ENCODE results near the gene GCLC.

The GCLC gene

GRCh38 chr6:53543359-53544216, 1.3 kb downstream of the GCLC start:
- Mint-ChIP-seq H3K9me3 (peaks cover under 1% of the 10 kb centered on the region), H3K4me1 (ENCODE audit: low read depth) (peaks cover 72% of the 10 kb centered on the region), H3K4me3 (peak overlapping the region; percentile 85), H3K27ac (peak overlapping the region; percentile 90), H3K36me3 (ENCODE audit: low read depth) (peaks cover 17% of the 10 kb centered on the region), H3K27me3 (no peaks in the 10 kb centered on the region)
- no peak for DNase-seq

- no peak overlapping the region for H3K27ac Mint-ChIP-seq
- H3K36me3 Mint-ChIP-seq (ENCODE audit: low read depth) = peaks cover 17% of the 10 kb centered on the region
- peaks cover 61% of the 10 kb centered on the region for H3K4me1 Mint-ChIP-seq (ENCODE audit: low read depth)
- no peak for DNase-seq
- H3K9me3 Mint-ChIP-seq = no peaks in the 10 kb centered on the region
- peak overlapping the region; percentile 9 for H3K4me3 Mint-ChIP-seq
- no peaks in the 10 kb centered on the region for H3K27me3 Mint-ChIP-seq
Measured at GRCh38 chr6:53541900-53542299, 3.0 kb downstream of the GCLC start.

- Mint-ChIP-seq H3K27ac (no peak overlapping the region), H3K36me3 (ENCODE audit: low read depth) (peaks cover 19% of the 10 kb centered on the region), H3K9me3 (no peaks in the 10 kb centered on the region), H3K4me1 (ENCODE audit: low read depth) (peaks cover 55% of the 10 kb centered on the region), H3K4me3 (no peak overlapping the region), H3K27me3 (no peaks in the 10 kb centered on the region)
- no peak for DNase-seq
Measured at GRCh38 chr6:53540129-53540692, 4.7 kb downstream of the GCLC start.

GRCh38 chr6:53539561-53539960, 5.3 kb downstream of the GCLC start:
- H3K4me1 Mint-ChIP-seq (ENCODE audit: low read depth) = peaks cover 52% of the 10 kb centered on the region
- no peak overlapping the region for H3K27ac Mint-ChIP-seq

GRCh38 chr6:53536561-53536960, 8.3 kb downstream of the GCLC start:
- Mint-ChIP-seq H3K36me3 (ENCODE audit: low read depth) (peaks cover 11% of the 10 kb centered on the region), H3K27ac (no peak overlapping the region), H3K4me3 (no peak overlapping the region), H3K9me3 (no peaks in the 10 kb centered on the region), H3K4me1 (ENCODE audit: low read depth) (peaks cover 47% of the 10 kb centered on the region), H3K27me3 (no peaks in the 10 kb centered on the region)
- no peak for DNase-seq

More at GRCh38 chr6:53539561-53539960, 5.3 kb downstream of the GCLC start:
- no peak for DNase-seq
- Mint-ChIP-seq H3K36me3 (ENCODE audit: low read depth) (peaks cover 19% of the 10 kb centered on the region), H3K9me3 (no peaks in the 10 kb centered on the region), H3K4me3 (no peak overlapping the region), H3K27me3 (no peaks in the 10 kb centered on the region)

- H3K4me3 Mint-ChIP-seq = no peak overlapping the region
- H3K27me3 Mint-ChIP-seq = no peaks in the 10 kb centered on the region
- H3K4me1 Mint-ChIP-seq (ENCODE audit: low read depth) = peaks cover 46% of the 10 kb centered on the region
- no peaks in the 10 kb centered on the region for H3K9me3 Mint-ChIP-seq
- peaks cover 5% of the 10 kb centered on the region for H3K36me3 Mint-ChIP-seq (ENCODE audit: low read depth)
- no peak for DNase-seq
- H3K27ac Mint-ChIP-seq = peak overlapping the region; percentile 16
Measured at GRCh38 chr6:53532942-53533341, 12.0 kb downstream of the GCLC start.

GRCh38 chr6:53532061-53532797, 12.7 kb downstream of the GCLC start:
- Mint-ChIP-seq H3K36me3 (ENCODE audit: low read depth) (peaks cover 5% of the 10 kb centered on the region), H3K27me3 (no peaks in the 10 kb centered on the region), H3K4me3 (no peak overlapping the region), H3K9me3 (no peaks in the 10 kb centered on the region), H3K27ac (peak overlapping the region; percentile 55), H3K4me1 (ENCODE audit: low read depth) (peaks cover 47% of the 10 kb centered on the region)
- DNase-seq = no peak

GRCh38 chr6:53530780-53531386, 14.0 kb downstream of the GCLC start:
- H3K27me3 Mint-ChIP-seq = no peaks in the 10 kb centered on the region
- H3K4me1 Mint-ChIP-seq (ENCODE audit: low read depth) = peaks cover 38% of the 10 kb centered on the region

GRCh38 chr6:53530346-53530745, 14.6 kb downstream of the GCLC start:
- peaks cover 3% of the 10 kb centered on the region for H3K36me3 Mint-ChIP-seq (ENCODE audit: low read depth)
- H3K4me3 Mint-ChIP-seq = no peak overlapping the region
- H3K27me3 Mint-ChIP-seq = no peaks in the 10 kb centered on the region
- no peak for DNase-seq
- no peaks in the 10 kb centered on the region for H3K9me3 Mint-ChIP-seq
- peaks cover 39% of the 10 kb centered on the region for H3K4me1 Mint-ChIP-seq (ENCODE audit: low read depth)
- no peak overlapping the region for H3K27ac Mint-ChIP-seq

More at GRCh38 chr6:53530780-53531386, 14.0 kb downstream of the GCLC start:
- no peak for DNase-seq
- no peak overlapping the region for H3K27ac Mint-ChIP-seq
- no peak overlapping the region for H3K4me3 Mint-ChIP-seq
- H3K9me3 Mint-ChIP-seq = no peaks in the 10 kb centered on the region
- H3K36me3 Mint-ChIP-seq (ENCODE audit: low read depth) = peaks cover 5% of the 10 kb centered on the region

GRCh38 chr6:53529324-53530036, 15.4 kb downstream of the GCLC start:
- no peak overlapping the region for H3K27ac Mint-ChIP-seq
- no peaks in the 10 kb centered on the region for H3K9me3 Mint-ChIP-seq

GRCh38 chr6:53528107-53528506, 16.8 kb downstream of the GCLC start:
- H3K36me3 Mint-ChIP-seq (ENCODE audit: low read depth) = peaks cover 3% of the 10 kb centered on the region
- DNase-seq = no peak
- no peak overlapping the region for H3K4me3 Mint-ChIP-seq
- peaks cover 45% of the 10 kb centered on the region for H3K4me1 Mint-ChIP-seq (ENCODE audit: low read depth)
- H3K27me3 Mint-ChIP-seq = no peaks in the 10 kb centered on the region
- no peaks in the 10 kb centered on the region for H3K9me3 Mint-ChIP-seq
- no peak overlapping the region for H3K27ac Mint-ChIP-seq

More at GRCh38 chr6:53529324-53530036, 15.4 kb downstream of the GCLC start:
- Mint-ChIP-seq H3K4me1 (ENCODE audit: low read depth) (peaks cover 45% of the 10 kb centered on the region), H3K36me3 (ENCODE audit: low read depth) (peaks cover 3% of the 10 kb centered on the region), H3K4me3 (no peak overlapping the region), H3K27me3 (no peaks in the 10 kb centered on the region)
- no peak for DNase-seq

- H3K9me3 Mint-ChIP-seq = no peaks in the 10 kb centered on the region
- H3K36me3 Mint-ChIP-seq (ENCODE audit: low read depth) = peaks cover 5% of the 10 kb centered on the region
- DNase-seq = no peak
- peaks cover 39% of the 10 kb centered on the region for H3K4me1 Mint-ChIP-seq (ENCODE audit: low read depth)
- H3K27ac Mint-ChIP-seq = no peak overlapping the region
- H3K4me3 Mint-ChIP-seq = no peak overlapping the region
- H3K27me3 Mint-ChIP-seq = no peaks in the 10 kb centered on the region
Measured at GRCh38 chr6:53527249-53527765, 17.6 kb downstream of the GCLC start.

GRCh38 chr6:53526000-53526399, 18.9 kb downstream of the GCLC start:
- Mint-ChIP-seq H3K36me3 (ENCODE audit: low read depth) (peaks cover 6% of the 10 kb centered on the region), H3K4me3 (no peak overlapping the region), H3K9me3 (no peaks in the 10 kb centered on the region), H3K27ac (no peak overlapping the region), H3K4me1 (ENCODE audit: low read depth) (peaks cover 26% of the 10 kb centered on the region), H3K27me3 (no peaks in the 10 kb centered on the region)
- no peak for DNase-seq

- peaks cover 21% of the 10 kb centered on the region for H3K36me3 Mint-ChIP-seq (ENCODE audit: low read depth)
- H3K9me3 Mint-ChIP-seq = no peaks in the 10 kb centered on the region
- no peak for DNase-seq
- H3K4me3 Mint-ChIP-seq = no peak overlapping the region
- H3K4me1 Mint-ChIP-seq (ENCODE audit: low read depth) = peaks cover 21% of the 10 kb centered on the region
- no peaks in the 10 kb centered on the region for H3K27me3 Mint-ChIP-seq
- H3K27ac Mint-ChIP-seq = no peak overlapping the region
Measured at GRCh38 chr6:53524455-53524815, 20.5 kb downstream of the GCLC start.

All from activated T-cell treated with anti-CD3 and anti-CD28 coated beads, Interleukin-2, amount 50 U/mL, for 24 hours (primary cell).